SK-N-SH treated with all-trans-retinoic acid at 6 μM for 48 hours (cell line): ENCODE measurements around the gene OCSTAMP.

Experiments
- GLIS3 ChIP-seq: fragments of 250-450 bp; sonication (Bioruptor Pico); IDR thresholded peaks from 2 replicates; pipeline ENCODE4 v1.5.0; 2020; ENCODE audit warnings: mild to moderate bottlenecking, moderate library complexity
- ISL1 ChIP-seq: fragments of 250-450 bp; sonication (Bioruptor Pico); IDR thresholded peaks from 2 replicates; pipeline ENCODE4 v2.1.2; 2022; ENCODE audit warnings: mild to moderate bottlenecking, moderate library complexity
- PPARA ChIP-seq: fragments of 250-450 bp; sonication (Bioruptor Pico); IDR thresholded peaks from 2 replicates; pipeline ENCODE4 v1.5.0; 2020; ENCODE audit warnings: mild to moderate bottlenecking, borderline replicate concordance
- RARB ChIP-seq: fragments of 250-450 bp; sonication (Bioruptor Pico); IDR thresholded peaks from 2 replicates; pipeline ENCODE4 v1.8.0; 2021; ENCODE audit warnings: mild to moderate bottlenecking, moderate library complexity
- ZC3H10 ChIP-seq: fragments of 250-450 bp; sonication (Bioruptor Pico); IDR thresholded peaks from 2 replicates; pipeline ENCODE4 v1.5.1; 2021; ENCODE audit warnings: mild to moderate bottlenecking, moderate library complexity
- ZFP3 ChIP-seq: fragments of 250-450 bp; sonication (Bioruptor Pico); IDR thresholded peaks from 2 replicates; pipeline ENCODE4 v1.5.0; 2020; ENCODE audit warnings: mild to moderate bottlenecking, moderate library complexity
- ZNF565 ChIP-seq: fragments of 450-650 bp; formaldehyde crosslinking; conservative IDR thresholded peaks from 2 replicates; pipeline ENCODE4 v1.5.0; 2020; ENCODE audit warnings: low read depth, mild to moderate bottlenecking, moderate library complexity

DNA sequence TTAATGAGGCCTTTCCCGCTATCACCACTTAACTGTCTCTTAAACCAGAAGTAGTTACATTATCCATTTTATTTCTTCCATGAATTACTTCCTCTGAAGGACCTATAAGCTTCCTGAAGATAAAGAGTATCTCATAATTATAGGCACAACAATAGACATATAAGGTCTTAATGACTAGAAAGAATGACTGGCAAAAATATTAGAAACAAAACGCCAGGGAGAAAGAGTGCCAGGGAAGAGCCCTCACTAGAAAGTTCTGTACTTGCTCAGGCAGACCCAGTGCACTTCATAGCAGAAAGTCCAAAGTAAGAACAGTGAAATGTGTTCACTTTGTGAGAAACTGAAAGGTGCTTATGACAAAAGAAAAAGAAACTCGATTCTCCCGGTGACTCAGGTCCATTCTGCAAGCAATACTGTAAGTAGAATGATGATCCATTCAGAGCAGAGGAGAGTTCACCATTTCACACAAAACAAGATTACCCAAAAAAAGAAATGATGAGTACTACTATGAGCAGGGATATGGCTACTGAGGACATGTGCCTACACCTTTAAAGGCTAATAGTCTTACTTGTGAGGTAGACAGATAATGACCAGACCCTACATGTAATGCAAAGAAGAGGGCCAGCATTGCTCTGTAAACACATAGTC is 42.6 kb downstream of the OCSTAMP start:
- TF ChIP-seq GLIS3 (CRISPR knock-in tag) = no peak
- no peak for TF ChIP-seq PPARA
- TF ChIP-seq ZC3H10 (CRISPR knock-in tag) = no peak
- no peak for TF ChIP-seq RARB (CRISPR knock-in tag)
- TF ChIP-seq ZNF565 (CRISPR knock-in tag) = no peak
- no peak for TF ChIP-seq ISL1 (CRISPR knock-in tag)
- TF ChIP-seq ZFP3 (CRISPR knock-in tag) = no peak
